ENCODE measurements around the gene HK3.

DNA sequence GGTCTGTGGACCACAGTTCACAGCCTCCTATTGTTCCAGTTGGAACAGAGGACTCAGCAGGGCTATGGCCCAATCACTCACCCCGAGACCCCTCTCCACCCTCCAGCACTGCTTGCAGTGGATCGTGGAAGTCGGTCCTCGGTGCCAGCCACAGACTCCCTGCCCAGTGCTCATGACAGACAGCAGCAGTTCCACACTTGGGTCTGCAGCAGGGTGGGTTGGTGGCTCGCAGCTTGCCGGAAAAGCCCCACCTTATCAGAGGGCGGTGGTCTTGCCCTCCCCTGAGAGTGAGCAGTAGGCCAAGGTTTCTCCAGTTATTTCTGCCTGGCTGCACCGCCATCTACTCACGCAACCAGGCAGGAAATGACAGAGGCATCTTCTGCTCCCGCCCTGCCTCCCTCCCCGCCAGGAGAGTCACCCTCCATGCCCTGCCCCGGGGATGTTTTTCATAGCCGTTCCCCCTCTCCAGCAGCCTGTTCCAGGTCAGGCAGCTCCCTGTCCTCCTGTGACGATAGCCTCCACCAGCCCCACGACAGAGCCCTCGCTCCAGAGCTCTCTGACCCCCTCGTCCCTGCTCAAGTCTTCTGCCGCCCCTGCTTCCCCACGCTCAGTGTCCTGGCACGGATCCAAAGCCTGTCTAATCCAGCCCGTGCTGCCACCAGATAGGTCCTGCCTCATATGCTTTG is 54.3 kb downstream of the HK3 start:
- TF ChIP-seq, protein P1, sequence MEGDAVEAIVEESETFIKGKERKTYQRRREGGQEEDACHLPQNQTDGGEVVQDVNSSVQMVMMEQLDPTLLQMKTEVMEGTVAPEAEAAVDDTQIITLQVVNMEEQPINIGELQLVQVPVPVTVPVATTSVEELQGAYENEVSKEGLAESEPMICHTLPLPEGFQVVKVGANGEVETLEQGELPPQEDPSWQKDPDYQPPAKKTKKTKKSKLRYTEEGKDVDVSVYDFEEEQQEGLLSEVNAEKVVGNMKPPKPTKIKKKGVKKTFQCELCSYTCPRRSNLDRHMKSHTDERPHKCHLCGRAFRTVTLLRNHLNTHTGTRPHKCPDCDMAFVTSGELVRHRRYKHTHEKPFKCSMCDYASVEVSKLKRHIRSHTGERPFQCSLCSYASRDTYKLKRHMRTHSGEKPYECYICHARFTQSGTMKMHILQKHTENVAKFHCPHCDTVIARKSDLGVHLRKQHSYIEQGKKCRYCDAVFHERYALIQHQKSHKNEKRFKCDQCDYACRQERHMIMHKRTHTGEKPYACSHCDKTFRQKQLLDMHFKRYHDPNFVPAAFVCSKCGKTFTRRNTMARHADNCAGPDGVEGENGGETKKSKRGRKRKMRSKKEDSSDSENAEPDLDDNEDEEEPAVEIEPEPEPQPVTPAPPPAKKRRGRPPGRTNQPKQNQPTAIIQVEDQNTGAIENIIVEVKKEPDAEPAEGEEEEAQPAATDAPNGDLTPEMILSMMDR (IDR thresholded peaks at IDR 0.05): no peak
- TF ChIP-seq POLR2A (IDR thresholded peaks at IDR 0.05): no peak
- TF ChIP-seq POLR2AphosphoS5 (IDR thresholded peaks at IDR 0.05): no peak
